H1 (cell line): Measurements from ENCODE around the gene SEC61A1. TPM values are rescaled to one million over a fixed set of nuclear protein-coding genes. Genes with fewer than 3 reads are reported as not detected.

ENCODE experiments used
- ASH2L ChIP-seq: fragments of 200-600, 300-600 bp; sonication (generic); IDR thresholded peaks from one replicate; pipeline ENCODE4 v1.7.1; 2017; ENCODE audit warnings: low read length
- CBX5 ChIP-seq: fragments of 300-800, 300-1000 bp; sonication (generic); IDR thresholded peaks from 2 replicates; pipeline ENCODE4 v1.7.1; 2016; ENCODE audit warnings: antibody characterized with exemption, low read length, low read depth
- CEBPB ChIP-seq: IDR thresholded peaks from 2 replicates; pipeline ENCODE4 v1.6.1; 2012; ENCODE audit warnings: low read depth, low read length
- KDM4A ChIP-seq: IDR thresholded peaks from one replicate; pipeline ENCODE4 v1.7.1; 2012; ENCODE audit warnings: low read depth, mild to moderate bottlenecking, moderate library complexity, low read length, inconsistent platforms; ENCODE audit not compliant: severe bottlenecking
- KDM5A ChIP-seq: fragments of 200-600 bp; IDR thresholded peaks from 2 replicates; pipeline ENCODE4 v1.7.1; 2012; ENCODE audit warnings: mild to moderate bottlenecking, low read length, inconsistent platforms, mixed read lengths
- POLR2A ChIP-seq, 2 experiments: IDR thresholded peaks; 1 replicate in 1 of 2; 2 replicates in 1 of 2; pipeline ENCODE4 v1.6.1; 2011; ENCODE audit warnings: low read depth in 2 of 2, low read length in 2 of 2, mild to moderate bottlenecking in 2 of 2; ENCODE audit errors: control extremely low read depth in 1 of 2
- TCF12 ChIP-seq: IDR thresholded peaks from 2 replicates; pipeline ENCODE4 v1.6.1; 2011; ENCODE audit warnings: low read depth, mild to moderate bottlenecking, low read length
- polyA plus RNA-seq, 7 experiments: library from polyadenylated mRNA; depleted of rRNA in 3 of 7; stranded (reverse) in 5 of 7; unstranded in 2 of 7; fragments of >200 nt in 5 of 7; fragments of 200-250 nt in 2 of 7; gene quantifications; 1 replicate in 5 of 7; 2 replicates in 1 of 7; 4 replicates in 1 of 7; pipeline versions ENCODE4 v1.2.1 to v1.2.3, GENCODE V29; 2011 to 2013; ENCODE audit warnings: missing spikeins in 2 of 7, mixed read lengths in 2 of 7
- total RNA-seq: library from RNA; stranded (reverse); fragmentation: NEBNext Ultra II Directional; extraction: Animal tissue kit (Norgen Biotek cat#: 25700); gene quantifications from 2 replicates; pipeline ENCODE4 v1.2.1, GENCODE V29; 2021

Gene SEC61A1
- total and polyA plus RNA-seq, 2 of the 8 experiments (the other 6 are each of a cell fraction or from before 2014, with no cell fraction given): 133 to 165 TPM

DNA sequence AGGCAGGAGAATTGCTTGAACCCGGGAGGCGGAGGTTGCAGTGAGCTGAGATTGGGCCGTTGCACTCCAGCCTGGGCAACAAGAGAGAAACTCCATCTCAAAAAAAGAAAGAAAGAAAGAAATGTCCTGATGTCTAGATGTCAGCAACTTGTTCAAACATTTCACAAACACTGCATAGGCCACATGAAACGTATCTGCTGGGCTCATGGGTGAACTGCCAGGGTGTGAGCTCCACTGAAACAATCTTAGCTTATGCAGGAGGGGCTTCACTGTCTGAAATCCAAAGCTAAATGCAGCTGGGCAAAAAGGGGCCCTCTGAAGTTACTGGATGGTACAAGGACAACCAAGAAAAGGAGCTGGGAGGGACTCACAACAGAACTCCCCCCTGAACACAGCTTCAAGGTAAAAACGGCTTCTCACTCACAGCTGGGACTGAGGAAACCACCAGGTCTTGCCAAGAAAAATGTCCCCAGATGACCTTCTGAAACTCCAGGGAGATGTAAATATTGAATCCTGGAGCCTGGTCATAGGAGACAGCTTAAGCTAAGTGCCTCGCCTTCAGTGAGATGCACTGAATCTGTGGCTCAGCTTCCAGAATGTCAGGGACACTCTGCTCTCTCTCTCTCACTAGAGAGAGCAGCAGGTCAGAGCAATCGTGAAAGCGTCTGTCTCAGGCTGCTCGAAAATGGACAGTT lies 31.9 kb downstream of the SEC61A1 start (continued):
- TF ChIP-seq ASH2L: no peak
- no peak for TF ChIP-seq CEBPB
- TF ChIP-seq POLR2A (IDR thresholded peaks at IDR 0.05; ENCODE audit: control extremely low read depth in 1 of 2, low read depth in 2 of 2, low read length in 2 of 2): no peak
- no peak for TF ChIP-seq TCF12
- TF ChIP-seq KDM4A: no peak
- TF ChIP-seq KDM5A: no peak
- no peak for TF ChIP-seq CBX5
